Psoas muscle (tissue), 8 donors: Measurements from ENCODE around the gene ARSB. TPM values are rescaled to one million over a fixed set of nuclear protein-coding genes. Genes with fewer than 3 reads are reported as not detected.
"Not testable (repeated sequence)": the region's sequence is repeated elsewhere in the genome, so short reads cannot be mapped to it uniquely, and the experiment has no call there.

Source experiments
- ATAC-seq, 4 donors: fragments of 200-7000 bp; cut with Tn5 transposase; one replicate each; pipeline ENCODE4 v1.9.1; 2020; ENCODE audit warnings: moderate library complexity in 3 of 4, mild to moderate bottlenecking in 2 of 4
- DNase-seq, 2 donors: peaks; one replicate each; pipeline ENCODE4 v3.0.0-alpha.2; 2020
- H3K27ac ChIP-seq: fragments of 200-600 bp; one replicate; pipeline ENCODE4 v1.8.0; 2022
- H3K27me3 ChIP-seq, 3 donors: fragments of 200-600 bp in 1 of 3; one replicate each; pipeline versions ENCODE4 v1.6.1 to v1.8.0; 2013 to 2022; ENCODE audit warnings: low read length in 2 of 3, mild to moderate bottlenecking in 2 of 3, moderate library complexity in 1 of 3; ENCODE audit not compliant: insufficient read depth in 3 of 3
- H3K36me3 ChIP-seq, 2 donors: fragments of 200-600 bp in 1 of 2; one replicate each; pipeline versions ENCODE4 v1.6.1 to v1.8.0; 2013 to 2022; ENCODE audit warnings: low read depth in 1 of 2, mild to moderate bottlenecking in 1 of 2, moderate library complexity in 1 of 2; ENCODE audit not compliant: insufficient read depth in 1 of 2
- H3K4me1 ChIP-seq: fragments of 200-600 bp; one replicate; pipeline ENCODE4 v1.8.0; 2022
- H3K4me3 ChIP-seq: fragments of 200-600 bp; one replicate; pipeline ENCODE4 v1.8.0; 2022; ENCODE audit warnings: mild to moderate bottlenecking
- H3K9me3 ChIP-seq: fragments of 200-600 bp; one replicate; pipeline ENCODE4 v1.8.0; 2022
- WGBS, 3 donors: extraction: QIAGEN DNeasy Blood & Tissue Kit; methylation state at CpG; one replicate each; pipeline versions ENCODE4 v1.1.6 to v1.1.7; 2013; 5-methylcytosine and 5-hydroxymethylcytosine counted together
- intact Hi-C, 2 donors: fragments of 100-400 bp; cut with DNase I; formaldehyde crosslinking; loops; one replicate each; pipeline versions ENCODE4 v1.11.0 to v1.14.2; 2022
- polyA plus RNA-seq, 3 donors: library from polyadenylated mRNA; stranded (reverse); fragments of 200-250 nt; gene quantifications; one replicate each; pipeline ENCODE4 v1.2.3, GENCODE V29; 2013
- total RNA-seq, 4 donors: library from RNA; stranded (reverse); fragmentation: NEBNext Ultra II Directional in 2 of 4; extraction: Animal tissue kit (Norgen Biotek cat#: 25700) in 2 of 4; gene quantifications; one replicate each; pipeline versions ENCODE4 v1.2.1 to v1.2.4, GENCODE V29; 2021 to 2023
- TF ChIP-seq, protein P1 (sequence below): fragments of 200-600 bp; IDR thresholded peaks from one replicate; pipeline ENCODE4 v1.8.0; 2022; ENCODE audit warnings: antibody characterized with exemption
- donor health status: healthy with polysubstance abuse.
- donor health status: DM: no; HTN: no; CAD: no; lungs with moderate emphysema.
- donor health status: Bipolar disorder and iron deficiency.
- donor health status: healthy.
- donor health status: DM: yes; HTN: yes; CAD: no.
- donor health status: DM: no; HTN: no; CAD: no.
- donor health status: DM: no; HTN: no; CAD: no.
- donor health status: DM: yes; HTN: yes; CAD: no.

ARSB gene
- total and polyA plus RNA-seq, 7 donors, result 1.3 to 6.5 (median 3.6) TPM

GRCh38 chr5:78734950-78735349, 250.2 kb downstream of the ARSB start:
- no peak for ATAC-seq

DNA sequence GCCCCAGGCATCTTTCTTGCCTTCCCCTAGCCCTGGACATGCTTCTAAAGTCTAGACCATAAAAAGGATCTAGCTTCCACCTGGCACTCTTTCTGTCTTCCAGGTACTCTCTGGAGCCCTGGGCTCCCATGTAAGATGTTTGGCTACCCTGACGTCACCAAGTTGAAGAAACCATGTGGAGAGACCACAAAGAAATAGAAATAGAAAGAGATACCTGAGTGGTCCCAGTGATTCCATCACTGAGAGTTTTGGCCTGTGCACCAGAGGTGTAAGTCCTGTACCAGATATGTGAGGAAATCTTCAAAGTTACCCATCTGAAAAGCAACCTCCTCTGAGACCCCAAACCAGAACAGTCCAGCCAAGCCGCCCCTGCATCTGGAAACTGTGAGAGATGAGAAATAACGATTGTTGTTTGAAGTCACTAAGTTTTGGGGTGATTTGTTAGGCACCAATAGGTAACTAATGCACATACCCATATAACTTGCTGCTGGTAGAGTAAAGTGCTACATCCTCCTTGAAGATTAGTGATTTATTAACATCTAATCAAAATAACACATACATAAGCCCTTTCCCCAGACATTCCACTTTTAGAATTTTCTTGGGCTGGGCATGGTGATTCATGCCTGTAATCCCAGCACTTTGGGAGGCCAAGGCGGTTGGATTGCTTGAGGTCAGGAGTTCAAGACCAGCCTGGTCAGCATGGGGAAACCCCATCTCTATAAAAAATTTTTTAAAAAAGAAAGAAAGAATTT, 250.8 kb downstream of the ARSB start:
- WGBS, 3 donors, result 91 to 95% (median 92%) methylated on average over 4 of the region's 4 CpGs
- Histone ChIP-seq H3K36me3 (no peaks in the 10 kb centered on the region), H3K4me3 (no peak overlapping the region), H3K27me3 (no peaks in the 10 kb centered on the region), H3K9me3 (peaks cover 5% of the 10 kb centered on the region), H3K27ac (no peak overlapping the region), H3K4me1 (no peaks in the 10 kb centered on the region)
- intact Hi-C loops, result no loop called here
- TF ChIP-seq, protein P1, sequence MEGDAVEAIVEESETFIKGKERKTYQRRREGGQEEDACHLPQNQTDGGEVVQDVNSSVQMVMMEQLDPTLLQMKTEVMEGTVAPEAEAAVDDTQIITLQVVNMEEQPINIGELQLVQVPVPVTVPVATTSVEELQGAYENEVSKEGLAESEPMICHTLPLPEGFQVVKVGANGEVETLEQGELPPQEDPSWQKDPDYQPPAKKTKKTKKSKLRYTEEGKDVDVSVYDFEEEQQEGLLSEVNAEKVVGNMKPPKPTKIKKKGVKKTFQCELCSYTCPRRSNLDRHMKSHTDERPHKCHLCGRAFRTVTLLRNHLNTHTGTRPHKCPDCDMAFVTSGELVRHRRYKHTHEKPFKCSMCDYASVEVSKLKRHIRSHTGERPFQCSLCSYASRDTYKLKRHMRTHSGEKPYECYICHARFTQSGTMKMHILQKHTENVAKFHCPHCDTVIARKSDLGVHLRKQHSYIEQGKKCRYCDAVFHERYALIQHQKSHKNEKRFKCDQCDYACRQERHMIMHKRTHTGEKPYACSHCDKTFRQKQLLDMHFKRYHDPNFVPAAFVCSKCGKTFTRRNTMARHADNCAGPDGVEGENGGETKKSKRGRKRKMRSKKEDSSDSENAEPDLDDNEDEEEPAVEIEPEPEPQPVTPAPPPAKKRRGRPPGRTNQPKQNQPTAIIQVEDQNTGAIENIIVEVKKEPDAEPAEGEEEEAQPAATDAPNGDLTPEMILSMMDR, result no peak
- no peak for DNase-seq
- ATAC-seq, result no peak

More at GRCh38 chr5:78734950-78735349, 250.2 kb downstream of the ARSB start:
- intact Hi-C loops, result no loop called here
- TF ChIP-seq, protein P1, result no peak
- WGBS, 3 donors, result 93 to 99% (median 95%) methylated on average over 2 of the region's 2 CpGs
- H3K4me3 ChIP-seq, result no peak overlapping the region
- no peak overlapping the region for H3K27ac ChIP-seq
- H3K9me3 ChIP-seq, result peaks cover 5% of the 10 kb centered on the region
- no peak for DNase-seq
- H3K36me3 ChIP-seq, result no peaks in the 10 kb centered on the region
- no peaks in the 10 kb centered on the region for H3K4me1 ChIP-seq
- H3K27me3 ChIP-seq, result no peaks in the 10 kb centered on the region

- H3K9me3 ChIP-seq, DNase-seq, ATAC-seq, H3K4me3 ChIP-seq, intact Hi-C loops, H3K27ac ChIP-seq, H3K27me3 ChIP-seq, H3K36me3 ChIP-seq, H3K4me1 ChIP-seq: not testable (repeated sequence)
- 91 to 94% (median 93%) methylated on average over 5 to 6 of the region's 6 CpGs for WGBS, 3 donors
Observed at GRCh38 chr5:78732721-78733120, 252.4 kb downstream of the ARSB start.

- DNase-seq (no peak), ATAC-seq (no peak)
- Histone ChIP-seq H3K4me3 (no peak overlapping the region), H3K27me3 (no peaks in the 10 kb centered on the region), H3K36me3 (no peaks in the 10 kb centered on the region), H3K27ac (no peak overlapping the region), H3K9me3 (peaks cover 5% of the 10 kb centered on the region), H3K4me1 (no peaks in the 10 kb centered on the region)
- 46 to 47% (median 46%) methylated on average over 2 of the region's 2 CpGs for WGBS, 3 donors
- TF ChIP-seq, protein P1, result no peak
- intact Hi-C loops, result no loop called here
Observed at GRCh38 chr5:78731884-78732283, 253.2 kb downstream of the ARSB start.

GRCh38 chr5:78730300-78731094, 254.6 kb downstream of the ARSB start:
- Histone ChIP-seq H3K9me3 (peaks cover 2% of the 10 kb centered on the region), H3K36me3 (no peaks in the 10 kb centered on the region), H3K4me1 (no peaks in the 10 kb centered on the region), H3K27me3 (no peaks in the 10 kb centered on the region), H3K4me3 (no peak overlapping the region), H3K27ac (no peak overlapping the region)
- no peak for ATAC-seq
- WGBS, 3 donors, result 98 to 100% (median 100%) methylated on average over 1 of the region's 1 CpG
- intact Hi-C loops, result no loop called here
- TF ChIP-seq, protein P1, result no peak
- no peak for DNase-seq
